SK-N-MC (cell line): ENCODE results near the gene CCDC17.

Experiments
- DNase-seq: peaks from one replicate; pipeline ENCODE4 v3.0.0-alpha.2; 2011; ENCODE audit warnings: low read depth, low spot score
- H3K27ac ChIP-seq: fragments of 200-600 bp; sonication (generic); 2 replicates; pipeline ENCODE4 v1.5.1; 2016; ENCODE audit warnings: mixed run types
- H3K36me3 ChIP-seq: fragments of 200-600 bp; sonication (generic); 2 replicates; pipeline ENCODE4 v1.6.1; 2017; ENCODE audit warnings: antibody characterized with exemption, low read length, mixed read lengths; ENCODE audit not compliant: insufficient read depth
- H3K4me3 ChIP-seq: fragments of 200-600 bp; sonication (generic); 2 replicates; pipeline ENCODE4 v1.5.1; 2016
- H3K9ac ChIP-seq: fragments of 200-600 bp; sonication (generic); 2 replicates; pipeline ENCODE4 v1.8.0; 2017; ENCODE audit warnings: mixed run types, mixed read lengths; ENCODE audit not compliant: insufficient read length
- H3K9me3 ChIP-seq: fragments of 200-600 bp; sonication (generic); 2 replicates; pipeline ENCODE4 v1.6.1; 2017; ENCODE audit warnings: low read depth, mild to moderate bottlenecking, antibody characterized with exemption, low read length, moderate library complexity, mixed read lengths
- EZH2 ChIP-seq: fragments of 200-600 bp; sonication (generic); IDR thresholded peaks from one replicate; pipeline ENCODE4 v1.6.1; 2017; ENCODE audit warnings: antibody characterized with exemption
- FOXP2 ChIP-seq: optimal IDR thresholded peaks from 2 replicates; pipeline ENCODE3; 2011; ENCODE audit warnings: mild to moderate bottlenecking, moderate library complexity; ENCODE audit not compliant: insufficient read depth; ENCODE audit errors: extremely low read length, control extremely low read depth
- POLR2AphosphoS5 ChIP-seq: IDR thresholded peaks from 2 replicates; pipeline ENCODE4 v1.6.1; 2012; ENCODE audit warnings: mild to moderate bottlenecking, low read depth, low read length, borderline replicate concordance

The CCDC17 gene

DNA sequence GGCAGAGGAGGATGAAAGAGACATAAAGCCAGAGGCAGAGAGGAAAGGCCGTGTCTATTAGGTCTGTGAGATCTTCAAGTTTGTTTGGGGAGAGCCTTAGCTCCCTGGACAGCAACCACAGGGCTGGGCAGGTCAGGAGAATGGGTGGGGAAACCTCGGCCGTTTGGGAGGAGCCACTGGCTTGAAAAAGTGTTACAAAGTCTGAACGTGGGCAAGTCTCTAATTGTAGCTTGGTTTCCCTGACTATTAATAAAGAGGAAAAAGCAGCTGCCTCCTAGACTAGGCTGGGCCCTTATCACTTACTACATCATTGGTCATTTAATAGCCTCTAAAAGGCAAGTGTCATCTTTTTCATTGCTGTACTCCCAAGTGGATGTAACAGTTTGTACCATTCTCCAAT lies at the start of gene CCDC17:
Gene CCDC17, minus strand, starts transcription at position 83 of the 400 bp plus-strand sequence. CDS start 145 bp downstream, outside the sequence.
- peak within 1 kb of the TSS; percentile 35 for H3K27ac ChIP-seq
- peaks cover 19% of the 10 kb centered on the region for H3K36me3 ChIP-seq
- no peaks in the 10 kb centered on the region; the same call in 1 of the 2 replicates for H3K9me3 ChIP-seq
- no peak for DNase-seq
- no peak within 1 kb of the TSS for H3K9ac ChIP-seq
- no peak within 1 kb of the TSS for H3K4me3 ChIP-seq
- TF ChIP-seq EZH2: no peak
- no peak for TF ChIP-seq POLR2AphosphoS5
- no peak for TF ChIP-seq FOXP2

DNA sequence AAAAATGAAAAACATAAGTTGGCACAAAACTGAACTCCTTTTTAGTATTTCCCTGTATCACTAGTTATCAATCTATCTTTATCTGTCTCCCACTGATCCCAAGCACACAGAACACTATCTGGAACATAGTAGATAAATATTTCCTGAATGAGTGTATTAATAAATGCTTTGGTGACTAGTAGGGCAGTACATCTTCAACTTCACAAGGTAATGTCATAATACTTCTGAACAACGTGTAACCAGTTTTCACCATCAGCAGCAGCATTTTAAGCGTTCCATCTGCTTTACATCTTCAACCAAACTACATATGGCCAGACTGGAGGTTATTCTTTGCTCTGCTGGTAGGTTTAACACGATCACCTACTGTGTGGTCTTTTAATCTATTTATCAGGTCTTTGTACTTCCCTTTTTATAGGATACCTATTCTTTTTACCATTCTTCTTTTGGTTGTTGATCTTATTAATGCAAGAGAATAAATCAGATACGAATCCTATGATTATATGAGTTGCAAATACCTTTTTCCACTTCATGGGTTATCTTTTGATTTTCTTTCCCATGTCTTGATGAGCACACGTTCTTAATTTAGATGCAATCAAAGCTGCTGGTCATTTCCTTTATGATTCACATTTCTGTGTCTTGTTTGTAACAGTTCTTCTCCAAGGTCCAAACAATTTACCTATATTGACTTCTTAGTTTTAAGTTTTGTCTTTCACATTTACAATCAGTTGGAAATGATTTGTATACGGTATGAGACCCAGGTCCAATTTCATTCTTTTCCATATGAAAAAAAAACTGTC lies 46.2 kb upstream of the CCDC17 start:
- Histone ChIP-seq H3K9ac (no peak overlapping the region), H3K36me3 (peaks cover 13% of the 10 kb centered on the region), H3K27ac (no peak overlapping the region), H3K9me3 (no peaks in the 10 kb centered on the region), H3K4me3 (no peak overlapping the region)
- no peak for TF ChIP-seq POLR2AphosphoS5
- no peak for TF ChIP-seq FOXP2
- no peak for TF ChIP-seq EZH2
- DNase-seq: no peak

DNA sequence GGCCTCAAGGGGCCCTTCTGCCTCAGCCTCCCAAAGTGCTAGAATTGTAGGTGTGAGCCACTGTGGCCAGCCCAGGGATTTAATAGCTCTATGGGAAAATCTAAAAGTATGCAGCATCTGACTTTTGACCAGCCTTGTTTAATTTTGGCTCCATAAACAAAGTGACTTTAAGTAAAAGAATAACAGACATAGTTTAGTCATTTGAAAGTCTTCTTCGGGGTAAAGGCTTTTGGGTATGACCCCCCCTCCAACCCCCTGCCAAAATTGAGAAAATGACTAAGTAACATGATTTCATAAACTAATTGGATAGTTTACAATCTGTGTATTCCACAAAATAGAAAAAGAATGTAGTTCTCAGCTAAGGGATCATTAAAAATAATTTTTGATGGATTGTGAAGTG lies 45.5 kb upstream of the CCDC17 start:
- Histone ChIP-seq H3K9me3 (no peaks in the 10 kb centered on the region), H3K36me3 (peaks cover 10% of the 10 kb centered on the region), H3K9ac (no peak overlapping the region), H3K4me3 (no peak overlapping the region), H3K27ac (no peak overlapping the region)
- no peak for TF ChIP-seq FOXP2
- TF ChIP-seq POLR2AphosphoS5: no peak
- TF ChIP-seq EZH2: no peak
- DNase-seq: no peak

DNA sequence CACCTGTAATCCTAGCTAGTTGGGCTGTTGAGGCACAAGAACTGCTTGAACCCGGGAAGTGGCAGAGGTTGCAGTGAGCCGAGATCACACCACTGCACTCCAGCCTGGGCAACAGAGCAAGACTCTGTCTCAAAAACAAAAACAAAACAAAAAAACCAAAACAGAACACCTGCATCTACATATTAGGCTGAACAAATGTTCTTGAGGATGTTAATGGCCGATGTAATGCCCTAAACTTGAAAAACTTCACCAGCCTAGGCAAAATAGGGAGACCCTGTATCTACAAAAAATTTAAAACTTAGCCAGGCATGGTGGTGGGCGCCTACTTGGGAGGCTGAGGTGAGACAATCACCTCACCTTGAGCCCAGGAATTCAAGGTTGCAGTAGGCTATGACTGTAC lies 44.7 kb upstream of the CCDC17 start:
- Histone ChIP-seq H3K36me3 (peaks cover 8% of the 10 kb centered on the region), H3K9ac (no peak overlapping the region), H3K4me3 (no peak overlapping the region), H3K27ac (no peak overlapping the region), H3K9me3 (no peaks in the 10 kb centered on the region)
- no peak for DNase-seq
- TF ChIP-seq FOXP2 (no peak), EZH2 (no peak), POLR2AphosphoS5 (no peak)

DNA sequence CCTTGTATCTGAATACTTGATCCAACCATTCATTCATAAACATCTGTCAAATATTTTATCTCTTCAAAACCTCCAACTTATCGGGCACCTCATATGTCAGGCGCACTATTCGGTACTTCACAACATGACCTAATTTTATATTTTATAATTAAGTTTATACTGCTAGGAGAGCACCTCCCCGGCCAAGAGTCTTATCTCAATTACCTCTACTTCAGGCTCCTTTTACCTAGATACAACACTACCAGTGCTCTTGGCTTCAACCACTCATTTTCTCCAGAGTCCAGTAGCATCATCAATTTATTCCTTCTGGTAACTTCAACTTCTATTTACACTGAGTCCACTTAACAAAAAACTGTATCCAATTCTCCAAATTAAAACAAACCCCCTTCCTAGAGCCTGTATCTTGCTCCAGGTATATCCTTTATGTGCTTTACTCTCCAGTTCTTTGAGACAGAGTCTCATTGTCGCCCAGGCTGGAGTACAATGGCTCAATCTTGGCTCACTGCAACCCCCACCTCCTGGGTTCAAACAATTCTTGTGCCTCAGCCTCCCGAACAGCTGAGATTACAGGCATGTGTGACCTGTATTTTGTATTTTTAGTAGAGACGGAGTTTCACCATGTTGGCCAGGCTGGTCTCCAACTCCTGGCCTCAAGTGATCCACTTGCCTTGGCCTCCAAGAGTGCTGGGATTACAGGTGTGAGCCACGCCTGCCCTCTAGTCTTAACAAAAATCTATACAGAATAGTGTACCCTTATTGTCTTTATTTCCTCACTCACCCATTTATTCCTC lies 43.7 kb upstream of the CCDC17 start:
- DNase-seq: no peak
- Histone ChIP-seq H3K36me3 (peaks cover 8% of the 10 kb centered on the region), H3K27ac (no peak overlapping the region), H3K4me3 (no peak overlapping the region), H3K9ac (no peak overlapping the region), H3K9me3 (no peaks in the 10 kb centered on the region)
- no peak for TF ChIP-seq FOXP2
- no peak for TF ChIP-seq EZH2
- no peak for TF ChIP-seq POLR2AphosphoS5

DNA sequence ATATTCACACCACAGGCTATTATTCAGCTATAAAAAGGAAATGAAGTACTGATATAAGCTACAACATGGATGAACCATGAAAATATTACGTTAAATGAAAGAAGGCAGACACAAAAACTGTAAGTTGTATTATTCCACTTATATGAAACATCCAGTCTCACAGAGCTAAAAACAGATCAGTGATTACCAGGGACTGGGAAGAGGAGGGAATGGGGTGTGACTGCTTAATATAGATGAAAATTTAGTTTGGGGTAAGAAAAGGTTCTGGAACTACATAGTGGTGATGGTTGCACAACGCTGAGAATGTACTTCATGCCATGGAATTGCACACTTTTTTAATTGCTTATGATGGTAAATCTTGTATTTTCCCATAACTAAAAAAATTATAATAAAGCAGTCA lies 43.0 kb upstream of the CCDC17 start:
- no peak overlapping the region for H3K9ac ChIP-seq
- no peaks in the 10 kb centered on the region for H3K9me3 ChIP-seq
- DNase-seq: no peak
- H3K36me3 ChIP-seq: peaks cover 8% of the 10 kb centered on the region
- H3K27ac ChIP-seq: no peak overlapping the region
- TF ChIP-seq FOXP2: no peak
- no peak for TF ChIP-seq EZH2
- no peak for TF ChIP-seq POLR2AphosphoS5
- H3K4me3 ChIP-seq: no peak overlapping the region

DNA sequence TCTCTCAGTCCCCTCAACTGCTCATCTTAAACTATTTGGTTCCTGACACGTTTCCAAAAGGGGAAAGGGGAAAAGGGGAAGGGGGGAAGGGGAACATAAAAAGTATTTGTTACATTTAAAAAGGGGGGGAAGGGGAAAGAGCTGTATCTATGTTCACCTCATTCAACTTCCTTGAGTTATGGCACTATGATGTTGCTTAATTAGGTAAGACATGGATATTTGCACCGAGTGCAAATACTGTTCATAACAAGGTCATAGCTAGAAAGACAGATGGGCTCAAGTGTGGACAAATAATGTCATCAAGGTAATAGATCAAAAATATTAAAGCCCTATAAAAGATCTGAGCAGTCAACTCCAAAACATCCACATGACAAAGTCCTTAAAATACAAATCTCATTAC lies 36.5 kb upstream of the CCDC17 start:
- TF ChIP-seq EZH2 (no peak), FOXP2 (no peak), POLR2AphosphoS5 (no peak)
- no peak overlapping the region for H3K27ac ChIP-seq
- H3K9ac ChIP-seq: no peak overlapping the region
- no peak overlapping the region for H3K4me3 ChIP-seq
- peaks cover 58% of the 10 kb centered on the region for H3K36me3 ChIP-seq
- DNase-seq: no peak
- no peaks in the 10 kb centered on the region for H3K9me3 ChIP-seq

DNA sequence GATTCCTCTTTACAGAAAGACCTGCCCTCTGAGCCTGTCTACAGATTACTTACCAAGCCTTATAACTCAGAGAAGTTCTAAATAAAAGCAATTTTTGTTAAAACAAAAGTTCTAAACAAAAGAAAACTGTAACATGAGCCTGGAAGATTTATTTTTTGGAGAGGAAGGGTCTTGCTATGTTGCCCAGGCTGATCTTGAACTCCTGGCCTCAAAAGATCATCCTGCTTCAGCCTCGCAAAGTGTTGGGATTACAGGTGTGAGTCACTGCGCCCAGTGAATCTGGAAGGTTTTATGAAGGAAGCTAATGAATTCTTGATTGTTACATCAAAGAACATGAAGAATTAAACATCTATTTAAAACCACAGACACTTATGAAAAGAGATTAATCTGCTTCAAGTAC lies 35.4 kb upstream of the CCDC17 start:
- DNase-seq: no peak
- H3K9me3 ChIP-seq: no peaks in the 10 kb centered on the region
- H3K36me3 ChIP-seq: peaks cover 69% of the 10 kb centered on the region
- TF ChIP-seq POLR2AphosphoS5 (no peak), FOXP2 (no peak), EZH2 (no peak)
- no peak overlapping the region for H3K9ac ChIP-seq
- H3K27ac ChIP-seq: no peak overlapping the region
- no peak overlapping the region for H3K4me3 ChIP-seq
